T-helper 17 cell (primary cell): ENCODE results near the gene UNC80. TPM values are rescaled to one million over a fixed set of nuclear protein-coding genes. Genes with fewer than 3 reads are reported as not detected.

Experiments
- ATAC-seq: fragments of 150-1000 bp; cut with Tn5 transposase; 2 replicates; pipeline ENCODE4 v1.10.0; 2021; ENCODE audit warnings: mild to moderate bottlenecking, moderate library complexity
- DNase-seq, 3 donors: peaks; one replicate each; pipeline versions ENCODE4 v3.0.0 to v3.0.0-alpha.2; 2020 to 2021
- H3K9me3 ChIP-seq: one replicate; pipeline ENCODE4 v1.7.0; 2013; ENCODE audit warnings: low read length, mild to moderate bottlenecking; ENCODE audit not compliant: control insufficient read depth, poor library complexity, severe bottlenecking
- H3K27ac Mint-ChIP-seq: one replicate; pipeline ENCODE4 v1.8.0; 2022; ENCODE audit warnings: mild to moderate bottlenecking, moderate library complexity, mixed read lengths
- H3K27me3 Mint-ChIP-seq: one replicate; pipeline ENCODE4 v1.8.0; 2022; ENCODE audit warnings: mixed read lengths
- H3K36me3 Mint-ChIP-seq: one replicate; pipeline ENCODE4 v1.8.0; 2022; ENCODE audit warnings: low read depth, mixed read lengths
- H3K4me1 Mint-ChIP-seq: one replicate; pipeline ENCODE4 v1.8.0; 2022; ENCODE audit warnings: mild to moderate bottlenecking, mixed read lengths
- H3K4me3 Mint-ChIP-seq: one replicate; pipeline ENCODE4 v1.8.0; 2022; ENCODE audit warnings: mild to moderate bottlenecking, moderate library complexity, mixed read lengths
- total RNA-seq, 4 donors: library from RNA in 2 of 4; stranded (reverse) in 2 of 4; gene quantifications; one replicate each; pipeline ENCODE4 v1.2.3 and lab custom pipeline; 2022 to 2026

Gene UNC80
- total RNA-seq, 2 donors from 2014 or later, result not detected

DNA sequence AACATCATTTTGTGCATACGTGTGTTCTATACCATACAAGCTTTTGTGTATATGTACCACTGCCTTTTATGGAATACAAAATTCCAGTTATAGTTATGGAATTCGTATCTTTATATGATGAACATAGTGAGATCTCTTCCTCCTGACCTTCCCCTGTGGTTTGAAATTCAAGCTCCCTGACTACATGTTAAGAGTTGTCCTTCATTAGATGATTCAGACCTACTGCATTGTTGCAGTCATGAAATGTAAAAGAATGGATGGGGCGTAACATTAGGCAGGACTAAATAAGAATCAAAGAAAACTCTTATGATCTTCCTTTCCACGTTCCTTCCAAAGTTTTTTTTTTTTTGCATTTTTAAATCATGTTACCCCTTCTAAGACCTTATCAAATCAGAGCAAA is 107.1 kb downstream of the UNC80 start:
- DNase-seq (no peak), ATAC-seq (no peak)
- Mint-ChIP-seq H3K4me1 (no peaks in the 10 kb centered on the region), H3K27me3 (peaks cover 9% of the 10 kb centered on the region), H3K36me3 (no peaks in the 10 kb centered on the region), H3K27ac (no peak overlapping the region), H3K4me3 (no peak overlapping the region)
- no peaks in the 10 kb centered on the region for H3K9me3 ChIP-seq

DNA sequence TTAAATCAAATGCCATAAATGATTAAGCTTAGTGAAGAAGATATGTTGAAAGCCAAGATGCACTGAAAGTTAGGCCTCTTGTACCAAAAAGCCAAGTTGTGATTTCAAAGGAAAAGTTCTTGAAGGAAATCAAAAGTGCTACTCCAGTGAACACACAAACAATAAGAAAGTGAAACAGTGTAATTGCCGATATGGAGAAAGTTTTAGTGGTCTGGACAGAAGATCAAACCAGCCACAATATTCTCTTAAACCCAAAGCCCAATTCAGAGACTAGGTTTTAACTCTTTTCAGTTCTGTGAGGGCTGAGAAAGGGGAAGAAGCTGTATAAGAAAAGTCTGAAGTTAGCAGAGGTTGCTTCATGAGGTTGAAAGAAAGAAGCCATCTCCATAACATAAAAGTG is 129.0 kb downstream of the UNC80 start:
- no peak overlapping the region for H3K27ac Mint-ChIP-seq
- no peaks in the 10 kb centered on the region for H3K36me3 Mint-ChIP-seq
- H3K27me3 Mint-ChIP-seq, result peaks cover 27% of the 10 kb centered on the region

DNA sequence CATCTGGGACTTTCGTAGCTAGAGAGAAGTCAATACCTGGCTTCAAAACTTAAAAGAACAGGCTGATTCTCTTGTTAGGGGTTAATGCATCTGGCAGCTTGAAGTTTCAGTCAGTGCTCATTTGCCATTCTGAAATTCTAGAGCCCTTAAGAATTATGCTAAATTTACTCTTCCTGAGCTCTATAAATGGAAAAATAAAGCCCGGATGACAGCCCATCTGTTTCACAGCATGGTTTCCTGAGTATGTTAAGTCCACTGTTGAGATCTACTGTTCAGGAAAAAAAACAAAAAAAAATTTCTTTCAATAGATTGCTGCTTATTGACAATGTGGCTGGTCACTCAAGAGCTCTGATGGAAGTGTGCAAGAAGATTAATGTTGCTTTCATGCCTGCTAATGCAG is 129.5 kb downstream of the UNC80 start:
- no peak overlapping the region for H3K27ac Mint-ChIP-seq
- H3K4me3 Mint-ChIP-seq, result no peak overlapping the region
- DNase-seq (no peak), ATAC-seq (no peak)
- peaks cover 24% of the 10 kb centered on the region for H3K27me3 Mint-ChIP-seq
- no peaks in the 10 kb centered on the region for H3K4me1 Mint-ChIP-seq
- no peaks in the 10 kb centered on the region for H3K36me3 Mint-ChIP-seq
- H3K9me3 ChIP-seq, result no peaks in the 10 kb centered on the region

More for the DNA sequence above, 129.0 kb downstream of the UNC80 start:
- ATAC-seq (no peak), DNase-seq (no peak)
- no peaks in the 10 kb centered on the region for H3K9me3 ChIP-seq
- no peak overlapping the region for H3K4me3 Mint-ChIP-seq
- no peaks in the 10 kb centered on the region for H3K4me1 Mint-ChIP-seq

DNA sequence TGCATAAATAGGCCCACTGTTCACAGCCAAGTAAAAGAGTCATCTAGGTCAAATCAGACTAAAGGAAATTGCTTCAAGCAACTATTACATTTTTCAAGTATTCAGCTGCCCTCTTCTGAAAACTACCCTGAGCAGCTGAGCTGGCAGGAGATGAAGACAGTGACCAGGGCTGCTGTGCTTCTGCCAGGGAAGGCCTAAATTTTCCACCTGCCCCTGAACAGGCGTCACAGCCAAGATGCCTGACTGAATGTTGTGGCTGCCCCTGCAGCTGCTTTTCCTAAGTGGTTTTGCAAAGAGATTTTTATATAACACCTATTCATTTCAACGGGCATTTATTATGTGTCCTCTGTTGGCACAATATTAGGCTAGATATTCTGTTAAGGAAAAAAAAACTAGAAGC is 134.1 kb downstream of the UNC80 start:
- DNase-seq (no peak), ATAC-seq (no peak)
- Mint-ChIP-seq H3K4me1 (no peaks in the 10 kb centered on the region), H3K4me3 (no peak overlapping the region), H3K36me3 (no peaks in the 10 kb centered on the region), H3K27ac (no peak overlapping the region), H3K27me3 (peaks cover 7% of the 10 kb centered on the region)
- H3K9me3 ChIP-seq, result peaks cover 4% of the 10 kb centered on the region

DNA sequence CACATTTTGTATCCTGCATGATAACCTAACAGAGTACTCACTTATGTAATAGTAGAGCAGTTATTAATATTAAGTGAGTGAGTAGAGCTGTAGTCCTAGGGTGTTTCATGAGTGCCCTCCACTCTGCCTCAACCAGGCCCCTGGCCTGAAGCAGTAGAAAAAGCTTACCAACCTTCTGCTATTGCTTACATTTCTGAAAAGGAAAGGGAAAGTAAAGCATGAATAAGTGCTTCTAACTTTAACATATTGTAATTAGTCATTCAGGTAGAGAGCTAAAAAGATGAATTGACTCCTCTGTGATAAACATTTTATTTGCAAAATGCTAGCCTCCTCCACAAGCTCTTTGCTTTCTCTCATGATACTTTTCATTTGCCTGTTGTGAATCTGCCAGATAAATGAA is 136.1 kb downstream of the UNC80 start:
- peaks cover 4% of the 10 kb centered on the region for H3K9me3 ChIP-seq
- Mint-ChIP-seq H3K27me3 (no peaks in the 10 kb centered on the region), H3K36me3 (no peaks in the 10 kb centered on the region), H3K27ac (no peak overlapping the region), H3K4me3 (no peak overlapping the region), H3K4me1 (no peaks in the 10 kb centered on the region)
- ATAC-seq (no peak), DNase-seq (no peak)

DNA sequence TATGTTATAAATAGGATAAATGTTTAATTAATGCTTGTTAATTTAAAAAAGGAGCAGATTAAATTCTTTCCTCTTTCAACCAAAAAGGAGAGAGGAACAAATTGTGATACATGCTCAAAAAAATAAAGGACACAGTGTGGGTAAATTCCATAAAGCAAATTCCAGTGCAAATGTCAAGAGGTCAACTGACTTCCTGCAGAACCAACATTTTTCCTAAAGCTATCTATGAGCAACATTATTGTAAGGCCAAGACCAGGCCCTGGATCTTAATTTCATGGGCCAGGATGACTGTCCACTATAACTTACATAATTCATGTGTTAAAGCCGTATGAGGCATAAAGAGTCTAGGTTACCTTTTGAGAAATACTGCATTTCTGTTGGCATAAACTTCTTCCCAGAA is 136.9 kb downstream of the UNC80 start:
- Mint-ChIP-seq H3K4me3 (no peak overlapping the region), H3K36me3 (no peaks in the 10 kb centered on the region), H3K27ac (no peak overlapping the region), H3K4me1 (no peaks in the 10 kb centered on the region), H3K27me3 (peaks cover 5% of the 10 kb centered on the region)
- peaks cover 4% of the 10 kb centered on the region for H3K9me3 ChIP-seq
- ATAC-seq (no peak), DNase-seq (no peak)

DNA sequence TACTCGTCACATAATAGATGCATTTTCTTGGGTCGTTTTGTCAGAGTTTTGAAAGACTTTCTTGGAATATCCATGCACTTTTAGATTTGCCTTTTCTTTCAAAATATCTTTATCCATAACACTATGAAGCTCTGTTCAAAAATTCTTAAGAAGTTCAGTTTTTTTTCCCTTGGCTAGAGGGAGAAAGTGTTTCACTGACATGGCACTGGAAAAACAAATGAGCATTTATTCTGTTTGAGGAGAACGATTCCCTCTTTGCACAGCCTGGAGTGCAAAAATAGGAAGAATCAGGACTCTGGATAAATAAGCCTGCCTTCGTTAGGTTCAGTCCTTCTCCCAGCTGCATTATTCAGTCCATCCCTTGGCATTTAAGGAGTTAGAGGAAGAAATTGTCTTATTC is 139.9 kb downstream of the UNC80 start:
- H3K9me3 ChIP-seq, result peaks cover 4% of the 10 kb centered on the region
- DNase-seq (no peak), ATAC-seq (no peak)
- Mint-ChIP-seq H3K4me3 (no peak overlapping the region), H3K4me1 (no peaks in the 10 kb centered on the region), H3K27ac (no peak overlapping the region), H3K27me3 (peaks cover 20% of the 10 kb centered on the region), H3K36me3 (no peaks in the 10 kb centered on the region)

DNA sequence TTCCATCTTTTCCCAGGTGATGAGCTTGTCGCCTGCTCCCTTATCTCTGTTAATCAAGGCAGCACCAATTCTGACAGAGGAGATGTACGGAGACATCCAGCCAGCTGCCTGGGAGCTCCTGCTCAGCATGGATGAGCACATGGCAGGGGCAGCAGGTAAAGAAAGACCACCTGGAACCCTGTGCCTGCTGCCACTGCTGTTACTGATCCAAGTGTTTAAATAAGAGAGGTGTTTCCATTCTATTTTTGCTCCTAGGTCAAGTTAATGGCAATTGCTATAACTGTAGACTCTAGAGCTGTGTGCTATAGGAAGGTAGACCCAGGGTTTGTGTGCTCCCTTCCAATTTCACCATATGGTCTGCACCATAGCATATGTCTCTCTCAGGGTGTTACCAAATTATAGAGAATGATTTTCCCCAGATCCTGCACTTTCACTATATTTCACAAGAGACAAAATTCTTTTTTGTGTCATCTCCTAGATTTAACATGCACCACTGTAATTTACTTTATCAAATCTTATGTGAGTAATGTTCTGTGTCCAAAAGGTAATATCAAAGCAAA is 142.2 kb downstream of the UNC80 start:
- H3K27ac Mint-ChIP-seq, result no peak overlapping the region
- peaks cover 4% of the 10 kb centered on the region for H3K9me3 ChIP-seq
- H3K4me3 Mint-ChIP-seq, result no peak overlapping the region
- peaks cover 34% of the 10 kb centered on the region for H3K27me3 Mint-ChIP-seq
- ATAC-seq (no peak), DNase-seq (no peak)
- H3K4me1 Mint-ChIP-seq, result no peaks in the 10 kb centered on the region
- no peaks in the 10 kb centered on the region for H3K36me3 Mint-ChIP-seq

DNA sequence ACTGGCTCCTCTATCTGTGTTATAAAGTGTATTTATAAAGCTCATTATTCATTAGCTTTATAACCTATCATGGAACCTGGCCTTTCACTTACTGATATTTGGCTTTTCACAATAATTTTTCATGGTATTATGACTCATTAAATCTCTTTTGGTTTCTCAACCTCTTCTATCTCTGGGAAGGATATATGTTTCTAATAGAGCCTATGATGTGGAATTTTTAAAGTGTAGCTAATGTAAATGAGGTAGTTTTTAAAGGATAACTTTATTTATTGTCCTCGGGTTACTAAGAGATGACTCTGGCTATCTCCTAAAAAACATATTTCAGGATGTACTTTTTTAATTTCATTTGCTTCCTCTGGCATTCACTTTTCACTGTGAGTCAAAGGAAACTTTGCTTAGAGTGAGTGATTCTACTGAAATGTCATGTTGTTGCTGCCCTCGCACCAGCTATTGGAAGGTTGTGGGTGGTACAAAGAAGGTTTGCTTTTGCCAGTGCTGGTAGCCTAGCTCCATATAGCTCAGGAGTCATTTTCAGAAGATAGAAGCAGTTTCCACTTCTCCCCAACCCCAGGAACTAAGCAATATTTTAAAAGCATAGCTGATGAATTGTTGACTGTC is 145.6 kb downstream of the UNC80 start:
- Mint-ChIP-seq H3K4me3 (no peak overlapping the region), H3K36me3 (no peaks in the 10 kb centered on the region), H3K27ac (no peak overlapping the region), H3K4me1 (no peaks in the 10 kb centered on the region), H3K27me3 (peaks cover 55% of the 10 kb centered on the region)
- H3K9me3 ChIP-seq, result no peaks in the 10 kb centered on the region
- ATAC-seq, result no peak
- no peak for DNase-seq

DNA sequence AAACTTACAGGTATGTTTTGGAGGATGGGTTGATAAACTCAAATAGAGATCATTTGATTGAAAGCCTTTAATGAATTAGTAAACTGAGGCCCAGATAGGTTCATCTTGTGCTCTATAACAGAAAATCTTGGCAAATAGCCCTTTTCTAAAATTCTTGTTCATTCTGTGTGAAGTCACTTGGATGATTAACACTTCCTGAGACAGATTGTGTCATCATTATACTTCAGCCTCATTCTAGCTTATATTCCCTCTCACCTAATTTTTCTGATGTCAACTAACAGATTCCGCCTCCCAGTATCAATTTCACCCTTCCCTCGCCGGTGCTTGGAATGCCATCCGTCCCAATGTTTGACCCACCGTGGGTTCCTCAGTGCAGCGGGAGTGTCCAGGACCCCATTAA is 146.6 kb downstream of the UNC80 start:
- H3K4me1 Mint-ChIP-seq, result no peaks in the 10 kb centered on the region

DNA sequence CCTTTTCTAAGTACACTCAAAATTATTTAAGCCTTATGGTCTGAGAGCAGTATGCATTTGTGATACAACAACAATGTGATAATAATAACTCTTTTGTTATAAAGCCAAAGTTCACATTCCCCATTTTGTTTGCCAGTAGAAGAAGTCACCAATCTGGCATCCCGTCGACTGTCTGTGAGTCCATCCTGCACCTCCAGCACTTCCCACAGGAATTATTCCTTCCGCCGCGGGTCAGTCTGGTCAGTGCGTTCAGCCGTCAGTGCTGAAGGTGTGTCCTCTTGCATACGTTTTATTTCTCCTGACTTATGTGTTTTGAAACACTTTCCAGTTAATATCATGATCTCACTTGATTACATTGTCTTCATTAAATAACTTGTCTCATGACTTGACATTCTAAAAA is 150.5 kb downstream of the UNC80 start:
- Mint-ChIP-seq H3K4me1 (no peaks in the 10 kb centered on the region), H3K27ac (no peak overlapping the region), H3K27me3 (peaks cover 57% of the 10 kb centered on the region), H3K36me3 (no peaks in the 10 kb centered on the region), H3K4me3 (no peak overlapping the region)
- DNase-seq (no peak), ATAC-seq (no peak)
- H3K9me3 ChIP-seq, result no peaks in the 10 kb centered on the region

More for the DNA sequence above, 146.6 kb downstream of the UNC80 start:
- Mint-ChIP-seq H3K4me3 (no peak overlapping the region), H3K27me3 (peaks cover 57% of the 10 kb centered on the region), H3K27ac (no peak overlapping the region), H3K36me3 (no peaks in the 10 kb centered on the region)
- ATAC-seq, result no peak
- H3K9me3 ChIP-seq, result no peaks in the 10 kb centered on the region
- no peak for DNase-seq

DNA sequence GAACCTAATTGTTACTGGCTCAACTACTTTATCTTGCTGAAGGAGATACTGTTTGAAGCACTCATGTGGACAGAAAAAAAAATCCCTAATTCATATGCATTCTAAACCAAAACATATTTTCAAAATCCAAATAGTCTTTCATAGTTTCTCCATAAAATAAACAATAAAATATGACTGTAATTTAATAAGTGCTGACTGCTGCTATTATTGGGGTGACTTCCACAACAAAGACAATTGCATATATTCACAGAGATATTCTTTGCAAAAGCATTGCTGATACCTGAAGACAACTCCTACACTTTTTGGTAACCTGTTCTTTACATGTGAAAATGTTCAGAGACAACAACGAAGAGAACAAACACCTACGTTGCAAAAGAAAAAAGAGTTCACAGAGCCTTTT is 157.7 kb downstream of the UNC80 start:
- ATAC-seq, result no peak
- DNase-seq, result no peak
- H3K4me3 Mint-ChIP-seq, result no peak overlapping the region
- H3K4me1 Mint-ChIP-seq, result no peaks in the 10 kb centered on the region
- H3K9me3 ChIP-seq, result no peaks in the 10 kb centered on the region
- H3K36me3 Mint-ChIP-seq, result no peaks in the 10 kb centered on the region
- H3K27me3 Mint-ChIP-seq, result peaks cover 36% of the 10 kb centered on the region
- no peak overlapping the region for H3K27ac Mint-ChIP-seq

DNA sequence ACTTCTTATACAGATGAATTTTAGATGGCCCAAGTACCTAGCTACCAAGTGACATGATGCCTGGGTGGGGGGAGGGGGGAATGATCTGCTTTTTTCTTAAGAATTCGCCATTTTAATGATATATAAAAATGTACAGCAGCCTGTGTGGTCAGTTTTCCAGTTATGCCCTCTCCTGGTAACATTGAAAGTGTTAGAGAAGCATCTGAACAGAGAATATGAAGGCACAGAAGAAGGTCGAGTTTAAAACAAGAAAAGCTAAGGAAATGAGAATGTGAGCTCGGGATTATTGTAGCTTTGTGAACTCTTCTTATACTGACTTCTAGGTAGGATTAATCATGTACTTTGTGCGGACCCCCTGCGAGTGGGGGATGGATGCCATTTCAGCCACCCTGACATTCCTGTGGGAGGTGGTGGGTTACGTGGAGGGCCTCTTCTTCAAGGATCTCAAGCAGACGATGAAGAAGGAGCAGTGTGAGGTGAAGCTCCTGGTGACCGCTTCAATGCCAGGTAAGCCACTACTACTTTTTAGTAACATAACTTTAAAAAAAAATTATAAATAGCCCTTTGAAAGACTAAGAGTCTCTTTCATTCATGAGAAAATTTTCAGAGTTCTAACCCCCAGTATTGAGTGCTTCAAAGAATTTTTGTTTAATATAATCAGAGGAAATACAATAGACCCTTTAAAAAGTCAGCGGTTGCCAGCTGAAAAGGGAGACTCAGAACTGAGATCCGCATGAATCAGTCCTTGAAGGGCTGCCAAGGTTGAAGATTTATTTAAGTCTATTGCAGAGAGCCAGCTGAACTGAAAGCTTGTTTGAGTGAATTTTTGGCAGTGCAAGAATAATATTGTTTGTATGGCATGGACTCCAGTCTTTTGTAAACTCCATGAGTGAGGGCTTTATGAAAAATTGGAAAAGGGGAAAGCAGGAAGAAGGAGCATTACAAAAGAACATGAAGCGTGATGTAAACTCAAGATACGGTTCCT is 162.2 kb downstream of the UNC80 start:
- Mint-ChIP-seq H3K4me1 (peaks cover 2% of the 10 kb centered on the region), H3K27me3 (peaks cover 14% of the 10 kb centered on the region), H3K36me3 (no peaks in the 10 kb centered on the region), H3K27ac (no peak overlapping the region), H3K4me3 (no peak overlapping the region)
- no peaks in the 10 kb centered on the region for H3K9me3 ChIP-seq
- no peak for ATAC-seq
- no peak for DNase-seq
